Activated CD4-positive, alpha-beta memory T cell treated with anti-CD3 and anti-CD28 coated beads, Interleukin-2, amount 10 ng/mL, durations not matched to agents 7 days and 5 days (primary cell): ENCODE data around the gene DES. TPM values are rescaled to one million over a fixed set of nuclear protein-coding genes. Genes with fewer than 3 reads are reported as not detected.
A peak's percentile ranks its signal among the peaks of the same experiment; 100 is the strongest.
"Not testable (repeated sequence)": the region's sequence is repeated elsewhere in the genome, so short reads cannot be mapped to it uniquely, and the experiment has no call there.

ENCODE experiments used
- CTCF ChIA-PET: fragments of 350-600 bp; sonication (Branson Sonifier 250); formaldehyde crosslinking; loops from one replicate; lab custom pipeline; 2021; ENCODE audit warnings: antibody characterized with exemption, inconsistent platforms; lab: Charles Lee
- POLR2A ChIA-PET: fragments of 350-600 bp; sonication (Branson Sonifier 250); formaldehyde crosslinking; loops from one replicate; lab custom pipeline; 2021; ENCODE audit warnings: antibody characterized with exemption; lab: Charles Lee
- DNase-seq: peaks from one replicate; pipeline ENCODE4 v3.0.0-alpha.2; 2020
- H3K27ac Mint-ChIP-seq: one replicate; pipeline ENCODE4 v1.8.0; 2021; ENCODE audit warnings: mild to moderate bottlenecking, mixed read lengths
- H3K27me3 Mint-ChIP-seq: one replicate; pipeline ENCODE4 v1.8.0; 2021; ENCODE audit warnings: mixed read lengths
- H3K36me3 Mint-ChIP-seq: one replicate; pipeline ENCODE4 v1.8.0; 2021; ENCODE audit warnings: low read depth, mixed read lengths
- H3K4me1 Mint-ChIP-seq: one replicate; pipeline ENCODE4 v1.8.0; 2021; ENCODE audit warnings: mixed read lengths
- H3K4me3 Mint-ChIP-seq: one replicate; pipeline ENCODE4 v1.8.0; 2021; ENCODE audit warnings: mild to moderate bottlenecking, mixed read lengths
- H3K9me3 Mint-ChIP-seq: one replicate; pipeline ENCODE4 v1.8.0; 2021; ENCODE audit warnings: mixed read lengths
- total RNA-seq, 2 experiments: library from RNA; stranded (reverse); gene quantifications; one replicate each; pipeline ENCODE4 v1.2.3, GENCODE V29; 2021

The DES gene
- total RNA-seq, 2 experiments from 2014 or later: not detected

- Mint-ChIP-seq H3K36me3 (peaks cover 21% of the 10 kb centered on the region), H3K27ac (peak overlapping the region; percentile 67), H3K27me3 (peaks cover 9% of the 10 kb centered on the region), H3K9me3 (no peaks in the 10 kb centered on the region), H3K4me3 (peak overlapping the region; percentile 70), H3K4me1 (peaks cover 16% of the 10 kb centered on the region)
- ChIA-PET CTCF (interaction anchor here (0.6 to 3.5 kb wide), 17 partner anchors 14 to 678 kb away, joined by 3 to 27 read pairs (median 4); partner anchors contain the start of genes CHPF, DNAJB2, GMPPA and TTLL4), POLR2A (interaction anchor here (0.8 to 3.5 kb wide), 12 partner anchors 10 to 212 kb away, joined by 3 to 17 read pairs (median 4); partner anchors contain the start of genes CNPPD1, DNAJB2, GLB1L and GMPPA)
- DNase-seq: peak; percentile 98
These were observed 29.9 kb upstream of the DES start for GRCh38 chr2:219388121-219388906.

GRCh38 chr2:219388907-219389156 lies 29.3 kb upstream of the DES start:
- Mint-ChIP-seq H3K27me3 (peaks cover 9% of the 10 kb centered on the region), H3K4me1 (peaks cover 16% of the 10 kb centered on the region), H3K36me3 (peaks cover 16% of the 10 kb centered on the region), H3K27ac (peak overlapping the region; percentile 66), H3K9me3 (no peaks in the 10 kb centered on the region), H3K4me3 (peak overlapping the region; percentile 70)
- POLR2A ChIA-PET: interaction anchor here (1.1 to 3.5 kb wide), 6 partner anchors 10 to 135 kb away, joined by 3 to 17 read pairs (median 7); partner anchors contain the start of genes DNAJB2, GMPPA, TUBA4A and TUBA4B
- no peak for DNase-seq
- CTCF ChIA-PET: interaction anchor here (0.6 to 3.5 kb wide), 14 partner anchors 13 to 678 kb away, joined by 3 to 27 read pairs (median 4); partner anchors contain the start of genes CHPF, DNAJB2, GMPPA and TTLL4

- CTCF ChIA-PET: interaction anchor here (1.2 to 3.4 kb wide), 3 partner anchors 10 to 138 kb away, joined by 4 to 22 read pairs (median 8); no protein-coding TSS in a partner anchor
- H3K4me3 Mint-ChIP-seq: no peak overlapping the region
- H3K27ac Mint-ChIP-seq: no peak overlapping the region
- H3K27me3 Mint-ChIP-seq: peaks cover 9% of the 10 kb centered on the region
- peaks cover 11% of the 10 kb centered on the region for H3K4me1 Mint-ChIP-seq
- H3K36me3 Mint-ChIP-seq: no peaks in the 10 kb centered on the region
- no peak for DNase-seq
- POLR2A ChIA-PET: no interaction called here
- H3K9me3 Mint-ChIP-seq: no peaks in the 10 kb centered on the region
These were observed 25.4 kb upstream of the DES start for GRCh38 chr2:219392754-219393153.

- H3K4me1 Mint-ChIP-seq, POLR2A ChIA-PET, H3K36me3 Mint-ChIP-seq, CTCF ChIA-PET, H3K27ac Mint-ChIP-seq, H3K4me3 Mint-ChIP-seq, DNase-seq, H3K27me3 Mint-ChIP-seq, H3K9me3 Mint-ChIP-seq: not testable (repeated sequence)
These were observed 23.1 kb upstream of the DES start for GRCh38 chr2:219395056-219395455.

GRCh38 chr2:219395609-219396008 lies 22.6 kb upstream of the DES start:
- POLR2A ChIA-PET: no interaction called here

GRCh38 chr2:219396863-219397457 lies 21.2 kb upstream of the DES start:
- H3K27me3 Mint-ChIP-seq: peaks cover 4% of the 10 kb centered on the region
- H3K36me3 Mint-ChIP-seq: no peaks in the 10 kb centered on the region
- H3K27ac Mint-ChIP-seq: no peak overlapping the region
- H3K4me1 Mint-ChIP-seq: peaks cover 6% of the 10 kb centered on the region
- no peak overlapping the region for H3K4me3 Mint-ChIP-seq
- CTCF ChIA-PET: interaction anchor here (1.6 kb wide), 1 partner anchor 102 kb away, joined by 3 read pairs; the partner anchor contains the start of gene GMPPA
- no peak for DNase-seq
- POLR2A ChIA-PET: no interaction called here
- no peaks in the 10 kb centered on the region for H3K9me3 Mint-ChIP-seq

More at GRCh38 chr2:219395609-219396008, 22.6 kb upstream of the DES start:
- no peak for DNase-seq
- Mint-ChIP-seq H3K27me3 (peaks cover 9% of the 10 kb centered on the region), H3K36me3 (no peaks in the 10 kb centered on the region), H3K27ac (no peak overlapping the region), H3K9me3 (no peaks in the 10 kb centered on the region), H3K4me3 (no peak overlapping the region), H3K4me1 (peaks cover 6% of the 10 kb centered on the region)
- CTCF ChIA-PET: no interaction called here

GRCh38 chr2:219398721-219399363 lies 19.3 kb upstream of the DES start:
- H3K4me3 Mint-ChIP-seq: no peak overlapping the region
- H3K27ac Mint-ChIP-seq: no peak overlapping the region
- peaks cover 6% of the 10 kb centered on the region for H3K4me1 Mint-ChIP-seq
- peaks cover 7% of the 10 kb centered on the region for H3K27me3 Mint-ChIP-seq
- H3K36me3 Mint-ChIP-seq: no peaks in the 10 kb centered on the region
- POLR2A ChIA-PET: interaction anchor here (1.9 kb wide), 1 partner anchor 11 kb away, joined by 6 read pairs; the partner anchor contains the start of gene DNPEP
- CTCF ChIA-PET: interaction anchor here (1.2 kb wide), 1 partner anchor 132 kb away, joined by 3 read pairs; no protein-coding TSS in a partner anchor
- no peak for DNase-seq
- no peaks in the 10 kb centered on the region for H3K9me3 Mint-ChIP-seq

- no peak overlapping the region for H3K4me3 Mint-ChIP-seq
- ChIA-PET POLR2A (no interaction called here), CTCF (interaction anchor here (1.0 to 3.9 kb wide), 3 partner anchors 11 to 131 kb away, joined by 3 to 27 read pairs (median 3); partner anchors contain the start of gene DNPEP)
- H3K27ac Mint-ChIP-seq: no peak overlapping the region
- no peaks in the 10 kb centered on the region for H3K9me3 Mint-ChIP-seq
- no peaks in the 10 kb centered on the region for H3K36me3 Mint-ChIP-seq
- peaks cover 7% of the 10 kb centered on the region for H3K27me3 Mint-ChIP-seq
- no peak for DNase-seq
- H3K4me1 Mint-ChIP-seq: peaks cover 6% of the 10 kb centered on the region
These were observed 18.3 kb upstream of the DES start for GRCh38 chr2:219399716-219400478.

GRCh38 chr2:219400562-219400961 lies 17.6 kb upstream of the DES start:
- H3K27me3 Mint-ChIP-seq: peaks cover 7% of the 10 kb centered on the region
- H3K4me3 Mint-ChIP-seq: no peak overlapping the region
- peaks cover 6% of the 10 kb centered on the region for H3K4me1 Mint-ChIP-seq
- no peaks in the 10 kb centered on the region for H3K9me3 Mint-ChIP-seq
- ChIA-PET POLR2A (no interaction called here), CTCF (interaction anchor here (1.0 to 5.0 kb wide), 3 partner anchors 12 to 129 kb away, joined by 3 to 75 read pairs (median 27); partner anchors contain the start of gene DNPEP)
- no peak for DNase-seq
- no peaks in the 10 kb centered on the region for H3K36me3 Mint-ChIP-seq
- no peak overlapping the region for H3K27ac Mint-ChIP-seq

- ChIA-PET POLR2A (interaction anchor here (0.7 kb wide), 1 partner anchor 14 kb away, joined by 3 read pairs; the partner anchor contains the start of gene DNPEP), CTCF (interaction anchor here (1.2 to 5.0 kb wide), 6 partner anchors 9 to 157 kb away, joined by 3 to 75 read pairs (median 6); partner anchors contain the start of genes DNPEP and GLB1L)
- Mint-ChIP-seq H3K36me3 (no peaks in the 10 kb centered on the region), H3K27me3 (peaks cover 8% of the 10 kb centered on the region), H3K9me3 (no peaks in the 10 kb centered on the region), H3K4me3 (no peak overlapping the region), H3K27ac (no peak overlapping the region), H3K4me1 (peaks cover 6% of the 10 kb centered on the region)
- no peak for DNase-seq
These were observed 16.6 kb upstream of the DES start for GRCh38 chr2:219401606-219402005.

- POLR2A ChIA-PET: interaction anchor here (0.6 to 0.9 kb wide), 3 partner anchors 14 to 160 kb away, joined by 3 read pairs; no protein-coding TSS in a partner anchor
- CTCF ChIA-PET: interaction anchor here (0.6 to 5.0 kb wide), 17 partner anchors 8 to 287 kb away, joined by 3 to 75 read pairs (median 4); partner anchors contain the start of genes DNPEP, GLB1L and GMPPA
These were observed 15.3 kb upstream of the DES start for GRCh38 chr2:219402665-219403515.

More at GRCh38 chr2:219402665-219403515, 15.3 kb upstream of the DES start:
- peak; percentile 58 for DNase-seq
- Mint-ChIP-seq H3K27me3 (peaks cover 10% of the 10 kb centered on the region), H3K27ac (no peak overlapping the region), H3K9me3 (no peaks in the 10 kb centered on the region), H3K36me3 (no peaks in the 10 kb centered on the region), H3K4me1 (no peaks in the 10 kb centered on the region), H3K4me3 (no peak overlapping the region)
